Pancreas (tissue), 10 donors: ENCODE data around the gene C2CD4C. TPM values are rescaled to one million over a fixed set of nuclear protein-coding genes. Genes with fewer than 3 reads are reported as not detected.

Experiments
- ATAC-seq, 4 donors: fragments of 200-7000 bp; cut with Tn5 transposase; one replicate each; pipeline versions ENCODE4 v1.8.0 to v1.9.1; 2020; ENCODE audit warnings: mild to moderate bottlenecking in 4 of 4, moderate library complexity in 4 of 4
- DNase-seq, 6 donors: peaks; one replicate each; pipeline ENCODE4 v3.0.0-alpha.2; 2020
- FAIRE-seq: peaks from 2 replicates; lab custom pipeline; 2012; peaks lifted over from hg19 to GRCh38; lab: Jason Lieb, UNC
- H3K27ac ChIP-seq, 4 donors: fragments of 200-600 bp; sonication (generic); 1 replicate in 3 of 4; 2 replicates in 1 of 4; pipeline versions ENCODE4 v1.5.0 to v1.8.0; 2020
- H3K27me3 ChIP-seq, 4 donors: fragments of 200-600 bp; one replicate each; pipeline ENCODE4 v1.8.0; 2021
- H3K36me3 ChIP-seq, 3 donors: fragments of 200-600 bp; sonication (generic) in 1 of 3; one replicate each; pipeline versions ENCODE4 v1.5.0 to v1.8.0; 2020 to 2021
- H3K4me1 ChIP-seq, 3 donors: fragments of 200-600 bp; one replicate each; pipeline ENCODE4 v1.8.0; 2021
- H3K4me3 ChIP-seq, 4 donors: fragments of 200-600 bp; sonication (generic) in 2 of 4; one replicate each; pipeline versions ENCODE4 v1.5.0 to v1.8.0; 2020 to 2021
- H3K9me3 ChIP-seq, 4 donors: fragments of 200-600 bp; one replicate each; pipeline ENCODE4 v1.8.0; 2021
- CTCF ChIP-seq, 4 donors: fragments of 200-600 bp; sonication (generic) in 3 of 4; IDR thresholded peaks; one replicate each; pipeline versions ENCODE4 v1.5.0 to v1.8.0; 2021; ENCODE audit warnings: antibody characterized with exemption in 4 of 4
- WGBS, 2 donors: extraction: QIAGEN DNeasy Blood & Tissue Kit; methylation state at CpG; one replicate each; pipeline ENCODE4 v1.1.7; 2013; 5-methylcytosine and 5-hydroxymethylcytosine counted together
- intact Hi-C, 3 donors: fragments of 100-400 bp; cut with DNase I; formaldehyde crosslinking; loops; one replicate each; pipeline versions ENCODE4 v1.11.1 to v1.14.2; 2022
- polyA plus RNA-seq, 2 donors: library from polyadenylated mRNA; stranded (reverse); fragments of 200-250 nt; gene quantifications; one replicate each; pipeline ENCODE4 v1.2.3, GENCODE V29; 2013
- total RNA-seq, 6 donors: library from RNA; stranded (reverse); fragmentation: NEBNext Ultra II Directional in 4 of 6; extraction: Animal tissue kit (Norgen Biotek cat#: 25700) in 4 of 6; gene quantifications; one replicate each; pipeline versions ENCODE4 v1.2.1 to v1.2.4, GENCODE V29; 2021 to 2023
- donor health status: healthy with polysubstance abuse.
- donor health status: DM: no; HTN: no; CAD: no; lungs with moderate emphysema.
- donor health status: DM: no; HTN: no; CAD: no.
- donor health status: control.
- donor health status: control.
- donor health status: Bipolar disorder and iron deficiency.
- donor health status: DM: yes; HTN: yes; CAD: no.
- donor health status: DM: no; HTN: no; CAD: no.
- donor health status: DM: no; HTN: no; CAD: no.
- donor health status: DM: yes; HTN: yes; CAD: no.

The C2CD4C gene
- total and polyA plus RNA-seq, 8 donors: 0.16 to 2.1 (median 0.90) TPM

GRCh38 chr19:375395-376110 lies 33.4 kb downstream of the C2CD4C start:
- Histone ChIP-seq H3K27ac (no peak overlapping the region), H3K4me1 (no peaks in the 10 kb centered on the region), H3K27me3 (no peaks in the 10 kb centered on the region), H3K36me3 (no peaks in the 10 kb centered on the region), H3K9me3 (no peaks in the 10 kb centered on the region), H3K4me3 (no peak overlapping the region)
- WGBS, 2 donors: 54% methylated on average over 43 of the region's 43 CpGs
- intact Hi-C loops: no loop called here
- ATAC-seq (no peak), DNase-seq (no peak), FAIRE-seq (no peak)
- TF ChIP-seq CTCF (IDR thresholded peaks at IDR 0.05): no peak

- H3K27ac ChIP-seq: no peak overlapping the region
- TF ChIP-seq CTCF (IDR thresholded peaks at IDR 0.05): no peak
- H3K4me1 ChIP-seq: no peaks in the 10 kb centered on the region
- intact Hi-C loops: no loop called here
- no peaks in the 10 kb centered on the region for H3K36me3 ChIP-seq
- H3K27me3 ChIP-seq: no peaks in the 10 kb centered on the region
- DNase-seq (no peak), ATAC-seq (no peak), FAIRE-seq (no peak)
- no peaks in the 10 kb centered on the region for H3K9me3 ChIP-seq
- 50 to 53% methylated on average over 17 of the region's 17 CpGs for WGBS, 2 donors
- no peak overlapping the region for H3K4me3 ChIP-seq
These were observed 34.1 kb downstream of the C2CD4C start for GRCh38 chr19:374886-375235.

GRCh38 chr19:374183-374885 lies 34.6 kb downstream of the C2CD4C start:
- intact Hi-C loops: no loop called here
- ATAC-seq: no peak
- Histone ChIP-seq H3K27me3 (no peaks in the 10 kb centered on the region), H3K4me3 (no peak overlapping the region), H3K9me3 (no peaks in the 10 kb centered on the region), H3K27ac (no peak overlapping the region), H3K36me3 (no peaks in the 10 kb centered on the region), H3K4me1 (no peaks in the 10 kb centered on the region)
- no peak for DNase-seq
- WGBS, 2 donors: 40 to 44% methylated on average over 21 to 23 of the region's 23 CpGs
- no peak for TF ChIP-seq CTCF (IDR thresholded peaks at IDR 0.05)
- no peak for FAIRE-seq

- Histone ChIP-seq H3K4me1 (no peaks in the 10 kb centered on the region), H3K27ac (no peak overlapping the region), H3K4me3 (no peak overlapping the region), H3K36me3 (no peaks in the 10 kb centered on the region), H3K9me3 (no peaks in the 10 kb centered on the region), H3K27me3 (no peaks in the 10 kb centered on the region)
- FAIRE-seq: no peak
- no peak for TF ChIP-seq CTCF (IDR thresholded peaks at IDR 0.05)
- intact Hi-C loops: no loop called here
- WGBS, 2 donors: 61 to 68% methylated on average over 22 to 24 of the region's 24 CpGs
- ATAC-seq: no peak
- DNase-seq: no peak
These were observed 35.4 kb downstream of the C2CD4C start for GRCh38 chr19:373391-374182.
